Endothelial cell of umbilical vein (primary cell): ENCODE data around the gene LRRK1. TPM values are rescaled to one million over a fixed set of nuclear protein-coding genes. Genes with fewer than 3 reads are reported as not detected.
A peak's percentile ranks its signal among the peaks of the same experiment; 100 is the strongest.

ENCODE experiments used
- Bru-seq: library from RNA; stranded (reverse); fragments of 400-500 nt; gene quantifications from one replicate; lab custom pipeline; 2021; lab: Mats Ljungman, UMichigan
- BruChase-seq, 2 experiments: library from RNA; stranded (reverse); fragments of 400-500 nt; gene quantifications; one replicate each; lab custom pipeline; 2021; lab: Mats Ljungman, UMichigan
- BruUV-seq: library from RNA; stranded (reverse); fragments of 400-500 nt; replicated peaks from 2 replicates; lab custom pipeline; 2021; lab: Mats Ljungman, UMichigan
- CTCF ChIA-PET: fragments of 300-600, 350-600 bp; sonication (Branson Sonifier 250); formaldehyde crosslinking; loops from one replicate; lab custom pipeline; 2021; ENCODE audit warnings: antibody characterized with exemption, inconsistent platforms; lab: Charles Lee
- POLR2A ChIA-PET: fragments of 300-600, 350-600 bp; sonication (Branson Sonifier 250); formaldehyde crosslinking; loops from one replicate; lab custom pipeline; 2021; ENCODE audit warnings: antibody characterized with exemption, inconsistent platforms; lab: Charles Lee
- DNase-seq: peaks from one replicate; pipeline ENCODE4 v3.0.0-alpha.2; 2011; ENCODE audit warnings: low read depth, low spot score
- FAIRE-seq: peaks from 2 replicates; lab custom pipeline; 2011; peaks lifted over from hg19 to GRCh38; lab: Jason Lieb, UNC
- H2AFZ ChIP-seq: 2 replicates; pipeline ENCODE4 v1.6.0; 2012; ENCODE audit warnings: low read depth, low read length, control low read depth, inconsistent platforms
- H3K27ac ChIP-seq: 2 replicates; pipeline ENCODE4 v1.5.1; 2011; ENCODE audit warnings: low read depth, mild to moderate bottlenecking, control low read depth, low read length, moderate library complexity; ENCODE audit not compliant: insufficient read depth
- H3K27me3 ChIP-seq, 2 experiments: 2 replicates each; pipeline versions ENCODE4 v1.6.0 to v1.6.1; 2011; ENCODE audit warnings: low read length in 2 of 2, mixed read lengths in 1 of 2; ENCODE audit not compliant: control insufficient read depth in 2 of 2, insufficient read depth in 2 of 2
- H3K36me3 ChIP-seq, 2 experiments: 2 replicates in 1 of 2; 3 replicates in 1 of 2; pipeline ENCODE4 v1.5.1; 2011; ENCODE audit warnings: low read length in 2 of 2, mild to moderate bottlenecking in 1 of 2, moderate library complexity in 1 of 2; ENCODE audit not compliant: control insufficient read depth in 2 of 2, insufficient read depth in 2 of 2; ENCODE audit errors: extremely low read depth in 1 of 2
- H3K4me1 ChIP-seq: 3 replicates; pipeline ENCODE4 v1.5.1; 2011; ENCODE audit warnings: mild to moderate bottlenecking, low read length; ENCODE audit not compliant: control insufficient read depth, insufficient read depth; ENCODE audit errors: extremely low read depth
- H3K4me2 ChIP-seq: 2 replicates; pipeline ENCODE4 v1.6.1; 2011; ENCODE audit warnings: low read length, control low read depth, mixed read lengths; ENCODE audit not compliant: insufficient read depth
- H3K4me3 ChIP-seq, 3 experiments: fragments of 200-600 bp in 1 of 3; sonication (generic), shearing (Covaris generic) in 1 of 3; replicated peaks in 1 of 3; 2 replicates each; pipeline ENCODE4 v1.5.1; 2011 to 2016; ENCODE audit warnings: control low read depth in 3 of 3, low read length in 3 of 3, mild to moderate bottlenecking in 2 of 3, inconsistent platforms in 1 of 3, low read depth in 1 of 3, moderate library complexity in 1 of 3; ENCODE audit not compliant: insufficient read depth in 1 of 3
- H3K79me2 ChIP-seq: 2 replicates; pipeline ENCODE4 v1.6.0; 2012; ENCODE audit warnings: low read length, inconsistent platforms; ENCODE audit not compliant: control insufficient read depth, insufficient read depth
- H3K9ac ChIP-seq: replicated peaks from 2 replicates; pipeline ENCODE3; 2011; ENCODE audit warnings: low read length, control low read depth; ENCODE audit not compliant: insufficient read depth; ENCODE audit errors: extremely low read depth
- H3K9me1 ChIP-seq: replicated peaks from 3 replicates; pipeline ENCODE4 v1.6.0; 2011; ENCODE audit warnings: mild to moderate bottlenecking, low read length; ENCODE audit not compliant: control insufficient read depth, insufficient read depth; ENCODE audit errors: extremely low read depth
- H3K9me3 ChIP-seq: replicated peaks from 2 replicates; pipeline ENCODE4 v1.5.1; 2012; ENCODE audit warnings: low read length, inconsistent platforms; ENCODE audit not compliant: control insufficient read depth, insufficient read depth
- H4K20me1 ChIP-seq: replicated peaks from 2 replicates; pipeline ENCODE3; 2011; ENCODE audit warnings: mild to moderate bottlenecking, low read length; ENCODE audit not compliant: control insufficient read depth, insufficient read depth; ENCODE audit errors: extremely low read depth
- EZH2 ChIP-seq: IDR thresholded peaks from 2 replicates; pipeline ENCODE4 v1.6.1; 2012; ENCODE audit warnings: borderline replicate concordance, low read depth, mild to moderate bottlenecking, moderate library complexity, low read length, inconsistent platforms; ENCODE audit not compliant: severe bottlenecking
- FOS ChIP-seq: IDR thresholded peaks from 2 replicates; pipeline ENCODE4 v1.6.1; 2011; ENCODE audit warnings: mild to moderate bottlenecking, low read length, moderate library complexity, borderline replicate concordance; ENCODE audit not compliant: insufficient read depth
- GATA2 ChIP-seq: IDR thresholded peaks from 2 replicates; pipeline ENCODE4 v1.7.0; 2011; ENCODE audit warnings: low read depth, mild to moderate bottlenecking, moderate library complexity, mixed read lengths, low read length; ENCODE audit not compliant: insufficient read length, insufficient read depth
- JUN ChIP-seq: IDR thresholded peaks from 2 replicates; pipeline ENCODE4 v1.6.1; 2011; ENCODE audit warnings: borderline replicate concordance, low read depth; ENCODE audit not compliant: insufficient read length, insufficient read depth
- MYC ChIP-seq: IDR thresholded peaks from one replicate; pipeline ENCODE4 v1.6.1; 2011; ENCODE audit warnings: mild to moderate bottlenecking, low read depth, low read length
- POLR2A ChIP-seq: IDR thresholded peaks from 2 replicates; pipeline ENCODE4 v1.6.1; 2012; ENCODE audit warnings: low read depth, mild to moderate bottlenecking, control low read depth, low read length
- POLR2AphosphoS5 ChIP-seq: IDR thresholded peaks from 2 replicates; pipeline ENCODE4 v1.6.1; 2012; ENCODE audit warnings: low read depth, mild to moderate bottlenecking, control low read depth, low read length, moderate library complexity; ENCODE audit not compliant: insufficient read depth
- dilution Hi-C: fragments of 300-500 bp; cut with MboI; formaldehyde crosslinking; loops from one replicate; pipeline ENCODE4 v1.15.0; 2019; ENCODE audit warnings: low sequenced_read_pairs; ENCODE audit not compliant: extremely low pct_ligation_motif_present
- intact Hi-C: fragments of 100-400 bp; cut with micrococcal nuclease; formaldehyde crosslinking; loops from one replicate; pipeline ENCODE4 v1.10.0; 2022
- long read RNA-seq: library from polyadenylated mRNA; stranded (forward); transcript quantifications from one replicate; pipeline ENCODE4 v2.0.0, GENCODE V29; 2021
- polyA minus RNA-seq, 3 experiments: library from RNA; depleted of rRNA, polyadenylated mRNA; stranded (reverse); fragments of >200 nt; gene quantifications; 1 replicate in 1 of 3; 2 replicates in 2 of 3; pipeline ENCODE4 v1.2.3, GENCODE V29; 2011
- polyA plus RNA-seq, 4 experiments: library from polyadenylated mRNA; depleted of rRNA in 3 of 4; stranded (reverse) in 3 of 4; unstranded in 1 of 4; fragments of >200 nt; gene quantifications; 2 replicates each; pipeline versions ENCODE4 v1.2.1 to v1.2.3, GENCODE V29; 2011 to 2012; ENCODE audit warnings: missing spikeins in 1 of 4
- total RNA-seq: library from RNA; stranded (reverse); gene quantifications from 2 replicates; pipeline ENCODE4 v1.2.3, GENCODE V29; 2021
- TF ChIP-seq, protein P1 (sequence below): IDR thresholded peaks from 2 replicates; pipeline ENCODE4 v1.6.1; 2011; ENCODE audit not compliant: insufficient read depth, insufficient read length
- TF ChIP-seq, protein P2 (sequence below), 2 donors: IDR thresholded peaks; 1 replicate in 1 of 2; 2 replicates in 1 of 2; pipeline ENCODE4 v1.5.1; 2011; ENCODE audit warnings: low read length in 2 of 2, mild to moderate bottlenecking in 2 of 2, moderate library complexity in 2 of 2, control low read depth in 1 of 2, inconsistent platforms in 1 of 2, low read depth in 1 of 2; ENCODE audit not compliant: insufficient read depth in 1 of 2; ENCODE audit errors: extremely low read depth in 1 of 2

The LRRK1 gene, protein sequence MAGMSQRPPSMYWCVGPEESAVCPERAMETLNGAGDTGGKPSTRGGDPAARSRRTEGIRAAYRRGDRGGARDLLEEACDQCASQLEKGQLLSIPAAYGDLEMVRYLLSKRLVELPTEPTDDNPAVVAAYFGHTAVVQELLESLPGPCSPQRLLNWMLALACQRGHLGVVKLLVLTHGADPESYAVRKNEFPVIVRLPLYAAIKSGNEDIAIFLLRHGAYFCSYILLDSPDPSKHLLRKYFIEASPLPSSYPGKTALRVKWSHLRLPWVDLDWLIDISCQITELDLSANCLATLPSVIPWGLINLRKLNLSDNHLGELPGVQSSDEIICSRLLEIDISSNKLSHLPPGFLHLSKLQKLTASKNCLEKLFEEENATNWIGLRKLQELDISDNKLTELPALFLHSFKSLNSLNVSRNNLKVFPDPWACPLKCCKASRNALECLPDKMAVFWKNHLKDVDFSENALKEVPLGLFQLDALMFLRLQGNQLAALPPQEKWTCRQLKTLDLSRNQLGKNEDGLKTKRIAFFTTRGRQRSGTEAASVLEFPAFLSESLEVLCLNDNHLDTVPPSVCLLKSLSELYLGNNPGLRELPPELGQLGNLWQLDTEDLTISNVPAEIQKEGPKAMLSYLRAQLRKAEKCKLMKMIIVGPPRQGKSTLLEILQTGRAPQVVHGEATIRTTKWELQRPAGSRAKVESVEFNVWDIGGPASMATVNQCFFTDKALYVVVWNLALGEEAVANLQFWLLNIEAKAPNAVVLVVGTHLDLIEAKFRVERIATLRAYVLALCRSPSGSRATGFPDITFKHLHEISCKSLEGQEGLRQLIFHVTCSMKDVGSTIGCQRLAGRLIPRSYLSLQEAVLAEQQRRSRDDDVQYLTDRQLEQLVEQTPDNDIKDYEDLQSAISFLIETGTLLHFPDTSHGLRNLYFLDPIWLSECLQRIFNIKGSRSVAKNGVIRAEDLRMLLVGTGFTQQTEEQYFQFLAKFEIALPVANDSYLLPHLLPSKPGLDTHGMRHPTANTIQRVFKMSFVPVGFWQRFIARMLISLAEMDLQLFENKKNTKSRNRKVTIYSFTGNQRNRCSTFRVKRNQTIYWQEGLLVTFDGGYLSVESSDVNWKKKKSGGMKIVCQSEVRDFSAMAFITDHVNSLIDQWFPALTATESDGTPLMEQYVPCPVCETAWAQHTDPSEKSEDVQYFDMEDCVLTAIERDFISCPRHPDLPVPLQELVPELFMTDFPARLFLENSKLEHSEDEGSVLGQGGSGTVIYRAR (N-terminal part only)
- total RNA-seq, result 18.4 and 22.1 TPM in 2 replicates
- 11.0 and 12.9 TPM in 2 replicates for polyA plus RNA-seq
- polyA plus RNA-seq (2011; cell fraction: cytosol; rRNA removed), result 8.9 and 10.9 TPM in 2 replicates
- polyA plus RNA-seq (2011; cell fraction: nucleus; rRNA removed), result 46.2 and 47.0 TPM in 2 replicates
- 16.4 and 17.2 TPM in 2 replicates for polyA plus RNA-seq (2012)
- 19.0 and 21.4 TPM in 2 replicates for polyA minus RNA-seq
- polyA minus RNA-seq (2011; cell fraction: cytosol; rRNA and poly(A)+ RNA removed), result 11.1 TPM
- polyA minus RNA-seq (2011; cell fraction: nucleus; rRNA and poly(A)+ RNA removed), result 26.4 and 39.6 TPM in 2 replicates
- Bru-seq, nascent RNA, result percentile 67 among the genes with signal in this experiment
- BruChase-seq, experiment 1, labeled RNA remaining after a 6-hour chase, result percentile 60 among the genes with signal in this experiment
- BruChase-seq, experiment 2, labeled RNA remaining after a 2-hour chase, result percentile 62 among the genes with signal in this experiment
- long read RNA-seq, full-length matches to known transcripts, result 5 of 21 reads
- long read RNA-seq, partial matches to known transcripts, result 9 of 21 reads
- long read RNA-seq, other reads (novel, unspliced or antisense), result 7 of 21 reads

DNA sequence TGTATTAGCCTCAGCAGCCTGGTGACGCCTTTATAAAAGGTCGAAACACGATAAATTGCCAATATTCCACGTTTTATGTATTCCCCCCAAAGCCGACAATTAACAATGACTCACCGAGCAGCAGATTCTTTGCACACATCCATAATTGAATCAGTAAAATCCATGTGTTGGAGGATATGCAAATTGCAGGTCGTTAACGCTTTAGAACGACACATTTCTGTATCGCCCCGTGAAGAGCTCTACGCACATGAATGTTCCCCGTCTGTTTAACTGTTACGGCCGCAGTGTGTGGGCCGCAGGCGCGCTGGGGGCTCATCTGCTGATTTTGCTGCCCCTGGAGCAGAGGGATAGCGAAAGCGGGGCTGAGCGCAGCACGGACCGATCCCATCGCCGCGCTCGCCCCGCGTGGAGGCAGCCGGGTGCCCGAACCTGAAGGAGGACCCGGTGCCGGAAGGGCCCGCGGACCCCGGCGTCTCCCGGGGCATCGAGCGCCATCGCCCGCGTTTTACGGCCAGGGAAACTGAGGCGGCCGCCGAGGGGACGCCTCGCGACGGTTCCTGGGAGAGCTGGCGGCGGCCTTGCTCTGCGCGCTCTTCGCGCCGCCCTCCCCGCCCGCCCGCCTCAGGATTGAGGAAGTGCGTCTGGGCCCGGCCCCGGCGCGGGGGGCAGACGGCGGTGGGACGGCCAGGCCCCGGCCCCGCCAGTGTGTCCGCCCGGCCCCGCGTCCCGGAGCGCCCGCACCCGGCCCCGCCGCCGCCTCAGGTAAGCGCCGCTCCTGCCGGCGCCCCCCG, at the start of gene LRRK1:
Gene LRRK1, plus strand, starts transcription at position 668 of the 791 bp plus-strand sequence. CDS start 5,276 bp downstream, outside the sequence.
- Histone ChIP-seq H2AFZ (peak within 1 kb of the TSS; percentile 89), H3K9ac (peak within 1 kb of the TSS; percentile 76), H3K79me2 (peaks cover 10% of the 10 kb centered on the region), H3K36me3 (no peaks in the 10 kb centered on the region), H3K4me1 (peaks cover 14% of the 10 kb centered on the region), H3K4me3 (peak within 1 kb of the TSS; percentile 60 to 81 (median 69)), H3K4me2 (peak within 1 kb of the TSS; percentile 80), H4K20me1 (no peaks in the 10 kb centered on the region), H3K27ac (peak within 1 kb of the TSS; percentile 44), H3K27me3 (no peaks in the 10 kb centered on the region), H3K9me3 (no peaks in the 10 kb centered on the region), H3K9me1 (no peaks in the 10 kb centered on the region)
- peak; percentile 20 for TF ChIP-seq POLR2AphosphoS5
- TF ChIP-seq FOS, result peak; percentile 29
- TF ChIP-seq JUN, result no peak
- TF ChIP-seq POLR2A, result peak; percentile 36
- TF ChIP-seq, protein P1, sequence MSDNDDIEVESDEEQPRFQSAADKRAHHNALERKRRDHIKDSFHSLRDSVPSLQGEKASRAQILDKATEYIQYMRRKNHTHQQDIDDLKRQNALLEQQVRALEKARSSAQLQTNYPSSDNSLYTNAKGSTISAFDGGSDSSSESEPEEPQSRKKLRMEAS, result no peak
- TF ChIP-seq EZH2, result no peak
- no peak for TF ChIP-seq MYC
- no peak for TF ChIP-seq GATA2
- TF ChIP-seq, protein P2, sequence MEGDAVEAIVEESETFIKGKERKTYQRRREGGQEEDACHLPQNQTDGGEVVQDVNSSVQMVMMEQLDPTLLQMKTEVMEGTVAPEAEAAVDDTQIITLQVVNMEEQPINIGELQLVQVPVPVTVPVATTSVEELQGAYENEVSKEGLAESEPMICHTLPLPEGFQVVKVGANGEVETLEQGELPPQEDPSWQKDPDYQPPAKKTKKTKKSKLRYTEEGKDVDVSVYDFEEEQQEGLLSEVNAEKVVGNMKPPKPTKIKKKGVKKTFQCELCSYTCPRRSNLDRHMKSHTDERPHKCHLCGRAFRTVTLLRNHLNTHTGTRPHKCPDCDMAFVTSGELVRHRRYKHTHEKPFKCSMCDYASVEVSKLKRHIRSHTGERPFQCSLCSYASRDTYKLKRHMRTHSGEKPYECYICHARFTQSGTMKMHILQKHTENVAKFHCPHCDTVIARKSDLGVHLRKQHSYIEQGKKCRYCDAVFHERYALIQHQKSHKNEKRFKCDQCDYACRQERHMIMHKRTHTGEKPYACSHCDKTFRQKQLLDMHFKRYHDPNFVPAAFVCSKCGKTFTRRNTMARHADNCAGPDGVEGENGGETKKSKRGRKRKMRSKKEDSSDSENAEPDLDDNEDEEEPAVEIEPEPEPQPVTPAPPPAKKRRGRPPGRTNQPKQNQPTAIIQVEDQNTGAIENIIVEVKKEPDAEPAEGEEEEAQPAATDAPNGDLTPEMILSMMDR (IDR thresholded peaks at IDR 0.05; ENCODE audit: extremely low read depth in 1 of 2, insufficient read depth in 1 of 2, low read depth in 1 of 2, low read length in 2 of 2), result no peak
- intact Hi-C loops, result loop anchor here (1.0 kb wide), 7 partner anchors 17 to 339 kb away; no protein-coding TSS in a partner anchor
- no TSS peak for BruUV-seq
- DNase-seq (peak; percentile 67), FAIRE-seq (peak; percentile 69)
- POLR2A ChIA-PET, result interaction anchor here (0.7 to 1.8 kb wide), 4 partner anchors 17 to 317 kb away, joined by 3 to 7 read pairs (median 4); partner anchors contain the start of gene LINS1
- CTCF ChIA-PET, result interaction anchor here (1.0 to 9.2 kb wide), 30 partner anchors 10 to 723 kb away, joined by 3 to 371 read pairs (median 8); partner anchors contain the start of gene ALDH1A3
- dilution Hi-C loops, result no loop called here
